ENCODE data around the gene PCCA. TPM values are rescaled to one million over a fixed set of nuclear protein-coding genes. Genes with fewer than 3 reads are reported as not detected.
A peak's percentile ranks its signal among the peaks of the same experiment; 100 is the strongest.
"Not testable (repeated sequence)": the region's sequence is repeated elsewhere in the genome, so short reads cannot be mapped to it uniquely, and the experiment has no call there.

The PCCA gene
- total RNA-seq, 1 donor, result 33.7 TPM

DNA sequence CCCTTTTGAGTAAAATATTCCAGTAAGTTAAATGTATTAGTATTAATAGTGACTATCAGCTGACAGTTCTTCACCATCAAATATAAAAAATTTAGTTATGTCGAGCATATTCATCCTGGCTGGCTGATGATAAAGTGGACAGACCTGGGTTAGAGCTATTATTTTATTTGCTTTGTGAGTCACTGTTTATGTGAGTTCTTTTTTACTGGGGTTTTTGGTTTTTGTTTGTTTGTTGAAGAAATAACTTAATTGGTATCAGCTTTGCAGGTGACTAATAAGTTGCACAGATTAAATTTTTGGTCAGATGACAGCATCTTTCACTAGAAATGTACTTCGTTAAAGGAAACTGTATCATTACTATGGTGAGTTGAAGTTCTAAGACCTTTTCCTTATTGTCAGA is 275.0 kb downstream of the PCCA start:
- peak; percentile 42 for DNase-seq (ENCODE audit: low read depth)
- TF ChIP-seq, protein P1, sequence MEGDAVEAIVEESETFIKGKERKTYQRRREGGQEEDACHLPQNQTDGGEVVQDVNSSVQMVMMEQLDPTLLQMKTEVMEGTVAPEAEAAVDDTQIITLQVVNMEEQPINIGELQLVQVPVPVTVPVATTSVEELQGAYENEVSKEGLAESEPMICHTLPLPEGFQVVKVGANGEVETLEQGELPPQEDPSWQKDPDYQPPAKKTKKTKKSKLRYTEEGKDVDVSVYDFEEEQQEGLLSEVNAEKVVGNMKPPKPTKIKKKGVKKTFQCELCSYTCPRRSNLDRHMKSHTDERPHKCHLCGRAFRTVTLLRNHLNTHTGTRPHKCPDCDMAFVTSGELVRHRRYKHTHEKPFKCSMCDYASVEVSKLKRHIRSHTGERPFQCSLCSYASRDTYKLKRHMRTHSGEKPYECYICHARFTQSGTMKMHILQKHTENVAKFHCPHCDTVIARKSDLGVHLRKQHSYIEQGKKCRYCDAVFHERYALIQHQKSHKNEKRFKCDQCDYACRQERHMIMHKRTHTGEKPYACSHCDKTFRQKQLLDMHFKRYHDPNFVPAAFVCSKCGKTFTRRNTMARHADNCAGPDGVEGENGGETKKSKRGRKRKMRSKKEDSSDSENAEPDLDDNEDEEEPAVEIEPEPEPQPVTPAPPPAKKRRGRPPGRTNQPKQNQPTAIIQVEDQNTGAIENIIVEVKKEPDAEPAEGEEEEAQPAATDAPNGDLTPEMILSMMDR (IDR thresholded peaks at IDR 0.05; ENCODE audit: insufficient read depth, low read depth, low read length), result no peak
- H3K4me3 ChIP-seq (ENCODE audit: low read depth, low read length), result no peak overlapping the region

DNA sequence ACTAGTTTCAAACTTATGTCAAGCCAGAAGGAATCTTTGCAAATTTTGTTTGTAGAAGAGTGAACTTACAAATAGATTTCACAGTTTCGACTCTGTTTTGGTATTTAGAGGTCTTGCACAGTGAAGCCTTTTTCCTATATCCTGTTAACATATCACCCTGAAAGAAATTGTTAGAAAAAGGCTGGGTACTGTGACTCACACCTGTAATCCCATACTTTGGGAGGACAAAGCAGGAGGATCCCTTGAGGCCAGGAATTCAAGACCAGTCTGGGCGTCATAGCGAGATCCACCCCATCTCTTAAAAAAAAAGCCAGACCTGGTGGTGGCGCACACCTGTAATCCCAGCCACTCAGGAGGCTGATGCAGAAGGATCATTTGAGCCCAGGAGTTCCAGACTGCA is 275.7 kb downstream of the PCCA start:
- no peak for DNase-seq (ENCODE audit: low read depth)
- TF ChIP-seq, protein P1 (IDR thresholded peaks at IDR 0.05; ENCODE audit: insufficient read depth, low read depth, low read length), result no peak
- no peak overlapping the region for H3K4me3 ChIP-seq (ENCODE audit: low read depth, low read length)

DNA sequence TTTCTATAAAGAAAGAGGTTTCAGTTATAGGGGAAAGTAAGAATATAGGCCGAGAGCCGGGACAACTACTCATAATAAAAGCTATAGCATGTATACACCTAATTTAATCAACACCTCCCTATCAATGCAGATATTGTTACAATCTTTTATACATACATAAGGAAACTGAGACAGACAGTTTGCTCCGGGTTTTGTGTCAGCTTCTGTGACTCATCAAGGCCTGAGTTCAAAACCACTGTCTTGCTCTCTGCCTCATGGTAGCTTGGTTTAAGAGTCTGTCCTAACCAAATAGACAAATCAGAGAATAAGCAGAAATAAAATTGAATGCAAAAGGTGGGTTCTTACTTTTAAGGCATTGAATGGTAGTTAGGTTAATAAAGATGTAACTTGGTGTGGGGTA is 276.8 kb downstream of the PCCA start:
- no peak for DNase-seq (ENCODE audit: low read depth)

DNA sequence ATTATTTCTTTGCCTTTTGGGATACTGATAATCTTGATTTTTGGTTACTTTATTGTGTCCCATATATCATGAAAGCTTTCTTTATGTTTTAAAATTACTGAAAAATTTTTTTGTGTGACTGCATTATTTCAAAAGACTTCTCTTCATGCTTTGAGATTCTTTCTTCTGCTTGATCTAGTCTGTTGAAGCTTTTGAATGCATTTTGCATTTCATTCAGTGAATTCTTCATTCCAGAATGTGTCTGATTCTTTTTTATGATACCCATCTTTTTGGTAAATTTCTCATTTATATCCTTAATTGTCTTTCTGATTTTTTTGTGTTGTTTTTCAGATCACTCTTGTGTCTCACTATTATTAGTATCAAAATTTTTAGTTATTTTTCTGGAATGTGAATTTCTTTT is 289.6 kb downstream of the PCCA start:
- H3K4me3 ChIP-seq (ENCODE audit: low read depth, low read length), result no peak overlapping the region
- TF ChIP-seq, protein P1 (IDR thresholded peaks at IDR 0.05; ENCODE audit: insufficient read depth, low read depth, low read length), result no peak
- no peak for DNase-seq (ENCODE audit: low read depth)

More for the DNA sequence above, 276.8 kb downstream of the PCCA start:
- TF ChIP-seq, protein P1 (IDR thresholded peaks at IDR 0.05; ENCODE audit: insufficient read depth, low read depth, low read length), result no peak
- no peak overlapping the region for H3K4me3 ChIP-seq (ENCODE audit: low read depth, low read length)

DNA sequence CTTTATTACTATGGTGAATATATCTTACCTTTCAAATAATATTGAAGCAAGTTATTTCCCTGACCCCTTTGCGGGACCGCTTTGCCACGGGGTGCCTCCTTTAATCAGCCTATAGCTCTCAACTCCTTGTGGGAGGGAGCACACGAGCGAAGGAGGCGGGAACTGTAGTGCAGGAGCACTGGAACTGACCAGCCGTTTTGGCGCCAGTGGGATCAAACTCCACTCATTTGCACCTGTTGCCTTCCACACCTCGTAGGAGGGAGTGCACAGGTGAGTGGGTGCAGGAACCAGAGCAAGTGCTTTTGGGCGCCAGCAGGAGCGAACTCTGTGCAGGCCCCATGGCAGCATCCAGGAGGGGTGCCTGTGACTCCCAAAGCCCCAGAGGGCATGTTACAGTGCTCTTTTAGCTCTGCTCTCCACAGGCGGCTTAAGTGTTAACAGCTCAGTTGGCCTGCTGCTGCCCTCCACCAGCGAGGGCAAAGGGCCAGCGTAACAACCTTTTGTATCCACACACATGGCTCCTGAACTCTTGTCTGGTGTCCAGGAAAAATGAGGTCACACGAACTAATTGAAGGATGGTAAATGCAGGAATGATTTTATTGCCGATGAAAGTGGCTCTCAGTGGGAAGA is 292.8 kb downstream of the PCCA start:
- no peak for DNase-seq (ENCODE audit: low read depth)
- no peak overlapping the region for H3K4me3 ChIP-seq (ENCODE audit: low read depth, low read length)
- TF ChIP-seq, protein P1 (IDR thresholded peaks at IDR 0.05; ENCODE audit: insufficient read depth, low read depth, low read length), result no peak

DNA sequence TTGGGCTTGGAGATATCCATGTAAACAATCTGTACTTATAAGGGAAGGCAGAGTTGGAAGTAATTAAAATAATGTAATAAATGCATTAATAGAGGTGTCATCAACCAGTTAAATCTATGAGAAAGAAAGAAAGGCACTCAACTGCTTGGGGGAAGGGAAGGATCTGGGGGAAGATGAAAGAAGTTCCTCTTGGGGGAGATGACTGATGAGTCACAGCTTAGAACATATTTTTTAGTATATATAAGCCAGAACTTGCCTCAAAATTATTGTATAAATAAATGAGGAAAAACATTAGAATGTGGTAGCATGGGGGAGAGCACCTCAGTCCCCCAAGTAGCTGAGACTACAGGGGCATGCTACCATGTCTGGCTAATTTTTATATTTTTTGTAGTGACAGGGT is 293.9 kb downstream of the PCCA start:
- DNase-seq (ENCODE audit: low read depth), result peak; percentile 36
- no peak overlapping the region for H3K4me3 ChIP-seq (ENCODE audit: low read depth, low read length)
- TF ChIP-seq, protein P1 (IDR thresholded peaks at IDR 0.05; ENCODE audit: insufficient read depth, low read depth, low read length), result no peak

DNA sequence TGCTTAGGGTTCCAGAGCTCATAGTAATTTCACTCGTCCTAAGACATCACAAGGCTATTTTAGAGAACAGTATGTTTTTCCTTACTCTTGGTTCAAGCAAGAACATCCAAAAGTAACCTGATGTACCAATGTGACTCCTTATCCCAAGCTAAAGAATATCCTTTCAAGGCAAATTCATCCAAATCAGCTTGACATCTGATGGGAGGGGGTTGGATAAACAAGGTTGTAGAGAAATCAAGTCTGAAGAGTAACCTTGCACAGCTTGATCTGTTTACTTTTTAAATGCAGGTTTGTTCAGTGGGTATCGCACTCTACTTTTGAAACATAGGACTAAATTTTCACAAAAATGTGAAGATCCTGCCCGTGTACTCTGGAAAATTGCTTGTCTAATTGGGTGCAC is 298.5 kb downstream of the PCCA start:
- DNase-seq (ENCODE audit: low read depth), result no peak
- H3K4me3 ChIP-seq (ENCODE audit: low read depth, low read length), result no peak overlapping the region
- TF ChIP-seq, protein P1 (IDR thresholded peaks at IDR 0.05; ENCODE audit: insufficient read depth, low read depth, low read length), result no peak

DNA sequence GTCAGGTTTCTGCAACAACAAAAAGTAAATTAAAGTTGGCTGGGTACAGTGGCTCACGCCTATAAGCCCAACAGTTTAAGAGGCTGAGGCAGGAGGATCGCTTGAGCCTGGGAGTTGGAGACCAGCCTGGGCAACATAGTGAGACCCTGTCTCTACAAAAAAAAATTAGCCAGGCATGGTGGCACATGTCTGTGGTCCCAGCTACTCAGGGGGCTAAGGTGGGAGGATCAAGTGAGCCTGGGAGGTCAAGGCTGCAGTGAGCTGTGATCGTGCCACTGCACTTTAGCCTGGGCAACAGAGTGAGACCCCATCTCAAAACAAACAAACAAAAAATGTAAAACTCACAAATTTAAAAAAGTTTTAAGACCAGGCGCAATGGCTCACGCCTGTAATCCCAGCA is 299.3 kb downstream of the PCCA start:
- not testable (repeated sequence) for DNase-seq (ENCODE audit: low read depth); H3K4me3 ChIP-seq (ENCODE audit: low read depth, low read length)

Measured in fibroblast of villous mesenchyme (primary cell).